HG03457 (cell line): ENCODE measurements around the gene VEPH1.

ENCODE experiments used
- ATAC-seq: cut with Tn5 transposase; IDR thresholded peaks from one replicate; pipeline ENCODE4 v1.9.1; 2021; ENCODE audit warnings: moderate number of reproducible peaks; ENCODE audit not compliant: unreplicated experiment

VEPH1 gene

DNA sequence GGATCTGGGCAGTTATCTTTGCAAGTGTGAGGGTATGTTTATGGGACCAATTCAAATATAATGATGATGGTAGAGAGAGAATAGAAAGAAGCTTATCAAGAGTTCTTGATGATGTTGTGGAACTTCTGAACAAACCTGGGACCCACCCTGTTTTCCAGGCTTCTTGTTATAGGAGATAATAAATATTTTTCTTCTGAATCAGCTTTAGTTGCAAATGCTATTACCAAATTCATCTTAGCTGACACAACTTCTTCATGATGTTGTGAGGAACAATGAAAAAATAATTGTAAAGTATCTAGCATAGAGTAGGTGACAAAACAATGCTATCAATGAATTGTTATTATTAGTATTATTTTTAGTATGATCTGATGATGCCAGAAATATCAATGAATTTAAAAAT is 110.1 kb downstream of the VEPH1 start:
- ATAC-seq: no peak

DNA sequence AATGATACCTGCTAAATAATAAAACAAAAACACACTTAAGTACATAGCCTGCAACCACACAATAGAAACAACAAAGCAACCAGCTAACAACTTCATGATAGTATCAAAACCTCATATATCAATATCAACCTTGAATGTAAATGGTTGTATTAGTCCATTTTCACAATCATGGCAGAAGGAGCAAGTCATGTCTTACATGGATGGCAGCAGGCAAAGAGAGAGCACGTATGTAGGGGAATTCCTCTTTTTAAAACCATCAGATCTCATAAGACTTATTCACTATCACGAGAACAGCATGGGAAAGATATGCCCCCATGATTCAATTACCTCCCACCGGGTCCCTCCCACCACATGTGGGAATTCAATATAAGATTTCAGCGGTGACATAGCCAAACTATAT is 111.1 kb downstream of the VEPH1 start:
- ATAC-seq: no peak

DNA sequence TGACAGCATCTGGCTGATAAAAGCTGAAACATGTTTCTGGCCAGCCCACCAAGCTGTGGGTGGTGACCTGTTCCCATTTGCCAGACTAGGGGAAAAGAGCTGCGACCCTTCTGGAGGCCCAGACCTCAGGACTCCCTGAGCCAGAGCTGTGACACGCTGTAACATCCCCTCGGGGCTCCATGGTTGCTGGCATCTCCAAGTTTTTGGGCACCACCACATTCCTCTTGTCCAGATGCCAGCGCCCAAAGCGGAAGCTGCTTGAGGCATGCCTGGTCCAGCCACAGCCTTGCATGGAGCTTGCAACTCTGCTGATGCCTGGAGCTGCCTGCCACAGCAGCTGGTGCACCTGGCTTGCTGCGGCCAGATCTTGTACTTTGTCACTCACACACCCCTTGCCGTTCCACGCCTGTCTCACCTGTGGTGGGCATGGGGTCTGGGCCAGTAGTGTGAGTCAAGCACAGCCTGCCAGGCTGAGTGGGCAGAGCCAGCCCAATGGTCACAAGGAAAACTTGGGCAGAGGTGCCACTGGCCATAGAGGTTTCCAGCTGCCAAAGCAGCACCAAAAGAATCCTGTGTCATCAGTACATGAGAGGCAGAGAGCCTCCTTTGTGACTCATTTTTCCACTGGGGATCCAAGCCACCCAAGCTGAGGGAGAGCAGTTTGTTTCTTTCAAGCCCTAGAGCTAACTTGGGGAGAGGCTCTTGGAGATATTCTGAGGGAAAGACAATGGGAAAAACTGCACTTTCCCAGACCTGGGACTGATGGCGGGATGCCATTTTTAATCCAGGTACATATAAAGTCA is 112.3 kb downstream of the VEPH1 start:
- no peak for ATAC-seq

GRCh38 chr3:157388976-157389375 is 114.2 kb downstream of the VEPH1 start:
- no peak for ATAC-seq

DNA sequence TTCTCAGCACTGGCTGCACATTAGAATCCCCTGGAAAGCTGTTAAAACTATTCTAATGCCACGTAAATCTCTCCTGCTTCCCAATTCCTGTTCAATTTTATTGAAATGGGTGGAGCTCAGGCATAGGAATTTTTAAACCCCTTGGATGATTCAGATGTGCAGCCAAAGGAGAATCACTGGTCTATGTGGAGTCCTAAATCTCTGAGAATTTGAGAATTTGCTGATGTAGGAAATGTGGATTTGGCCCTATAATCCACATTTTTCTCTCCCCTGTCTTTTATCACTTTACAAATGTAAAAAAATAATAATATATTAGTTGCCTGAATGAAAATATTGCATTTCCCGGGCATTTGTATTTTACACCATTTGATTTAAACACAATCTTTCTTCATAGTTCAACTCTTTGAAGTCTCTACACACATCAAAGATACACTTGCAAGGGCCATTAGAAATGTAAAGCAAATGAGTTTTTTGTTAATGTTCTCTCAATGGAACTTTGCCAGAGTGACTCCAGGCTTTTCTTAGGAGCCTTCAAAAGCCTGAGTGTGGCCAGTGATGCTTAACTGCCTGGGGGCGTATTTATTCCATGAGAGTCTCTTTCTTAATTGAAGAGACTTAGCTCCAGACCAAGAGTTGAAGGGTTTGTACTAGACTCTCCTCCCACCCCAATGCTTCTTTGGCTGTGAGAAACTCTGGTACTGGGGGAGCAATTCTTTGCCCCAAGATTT is 115.3 kb downstream of the VEPH1 start:
- ATAC-seq: no peak

DNA sequence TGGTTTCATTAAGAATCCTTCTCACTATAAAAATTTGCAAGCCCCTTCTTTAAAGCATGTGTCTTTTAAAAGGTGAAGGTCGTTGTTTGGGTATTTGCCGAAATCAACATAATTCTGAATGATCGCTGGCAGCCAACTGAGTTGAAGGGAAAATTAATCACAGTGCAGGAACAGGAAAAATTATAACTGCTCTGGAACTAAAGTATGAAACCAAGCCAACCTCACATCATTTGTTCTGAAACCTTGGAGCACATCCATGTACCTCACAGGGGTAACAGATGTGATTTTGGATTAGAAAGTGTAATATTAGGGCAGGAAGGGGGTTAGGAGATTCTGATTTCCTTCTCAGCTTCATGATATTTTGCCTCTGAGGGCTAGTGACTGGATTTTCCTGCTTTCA is 118.7 kb downstream of the VEPH1 start:
- no peak for ATAC-seq

- no peak for ATAC-seq
Observed at GRCh38 chr3:157384031-157384430, 119.2 kb downstream of the VEPH1 start.

- ATAC-seq: no peak
Observed at GRCh38 chr3:157381606-157382005, 121.6 kb downstream of the VEPH1 start.

- ATAC-seq: no peak
Observed at GRCh38 chr3:157379525-157380140, 123.6 kb downstream of the VEPH1 start.

- no peak for ATAC-seq
Observed at GRCh38 chr3:157376603-157377300, 126.5 kb downstream of the VEPH1 start.

DNA sequence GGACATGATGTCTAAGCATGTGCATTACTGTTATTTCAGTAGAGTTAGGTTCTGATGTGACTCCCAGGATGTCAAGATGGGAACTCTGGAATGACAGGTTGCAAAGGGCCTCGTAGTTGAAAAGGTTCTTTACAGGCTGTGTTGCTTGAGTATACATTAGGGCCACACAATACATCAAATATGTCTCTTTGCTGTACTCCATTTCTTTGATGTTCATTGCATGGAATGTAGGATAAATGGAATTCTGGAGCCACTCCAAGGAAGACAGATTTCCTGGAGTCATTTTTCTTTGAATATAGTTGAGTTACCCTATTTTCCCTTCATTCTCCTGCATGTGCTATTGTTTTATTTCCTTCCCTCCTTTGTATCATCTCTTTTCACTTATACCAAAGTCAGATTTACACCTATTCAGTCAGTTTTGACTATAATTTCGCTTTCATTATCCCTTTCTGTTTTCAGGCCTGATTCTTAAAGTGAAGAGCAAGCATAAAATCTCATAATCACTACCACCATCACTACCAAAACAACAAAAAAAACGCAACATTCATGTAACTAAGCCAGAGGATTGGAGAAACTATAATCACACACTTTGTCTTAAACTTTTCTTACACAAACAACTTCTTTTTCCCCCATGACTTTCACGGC is 127.8 kb downstream of the VEPH1 start:
- no peak for ATAC-seq

- no peak for ATAC-seq
Observed at GRCh38 chr3:157374933-157375332, 128.3 kb downstream of the VEPH1 start.

GRCh38 chr3:157373783-157374182 is 129.4 kb downstream of the VEPH1 start:
- no peak for ATAC-seq

DNA sequence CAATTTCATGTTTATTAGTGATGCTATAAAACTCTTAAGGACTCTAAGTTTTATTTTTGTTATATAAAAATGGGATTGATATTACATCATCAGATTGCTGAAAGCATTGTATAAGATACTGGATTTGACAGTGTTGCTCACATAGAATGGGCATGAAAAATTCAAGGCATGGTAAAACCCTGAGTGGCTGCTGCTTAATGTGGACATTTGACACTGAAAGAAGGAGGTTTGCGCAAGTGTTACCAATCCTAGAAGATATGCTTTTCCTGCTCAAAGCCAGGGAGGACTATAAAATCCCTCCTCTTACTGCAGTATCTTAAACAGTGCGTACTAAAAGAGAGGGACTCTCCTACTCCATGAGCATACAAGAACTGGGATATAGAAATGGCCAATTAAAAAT is 132.3 kb downstream of the VEPH1 start:
- ATAC-seq: no peak

- no peak for ATAC-seq
Observed at GRCh38 chr3:157369727-157370421, 133.3 kb downstream of the VEPH1 start.

GRCh38 chr3:157368171-157368570 is 135.0 kb downstream of the VEPH1 start:
- ATAC-seq: no peak

GRCh38 chr3:157363393-157363792 is 139.8 kb downstream of the VEPH1 start:
- no peak for ATAC-seq

GRCh38 chr3:157362348-157362747 is 140.9 kb downstream of the VEPH1 start:
- ATAC-seq: no peak

DNA sequence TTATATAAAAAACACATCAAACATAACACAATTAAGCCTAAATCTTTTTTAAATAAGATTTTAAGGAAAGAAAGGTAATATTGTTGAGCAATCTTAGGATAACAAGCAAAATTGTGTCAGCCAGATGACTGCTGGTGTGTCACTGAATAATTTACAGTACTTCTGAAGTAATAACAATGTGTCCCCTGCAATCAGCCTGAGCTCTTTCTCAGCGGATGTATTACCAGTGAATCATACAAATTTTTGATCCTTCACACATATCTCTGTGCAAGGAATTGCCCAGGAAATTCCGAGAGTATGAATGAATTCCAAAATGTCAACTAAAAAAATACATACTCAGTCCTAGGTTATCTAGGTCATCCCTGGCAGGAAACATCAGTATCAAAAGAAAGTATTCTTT is 143.2 kb downstream of the VEPH1 start:
- no peak for ATAC-seq

DNA sequence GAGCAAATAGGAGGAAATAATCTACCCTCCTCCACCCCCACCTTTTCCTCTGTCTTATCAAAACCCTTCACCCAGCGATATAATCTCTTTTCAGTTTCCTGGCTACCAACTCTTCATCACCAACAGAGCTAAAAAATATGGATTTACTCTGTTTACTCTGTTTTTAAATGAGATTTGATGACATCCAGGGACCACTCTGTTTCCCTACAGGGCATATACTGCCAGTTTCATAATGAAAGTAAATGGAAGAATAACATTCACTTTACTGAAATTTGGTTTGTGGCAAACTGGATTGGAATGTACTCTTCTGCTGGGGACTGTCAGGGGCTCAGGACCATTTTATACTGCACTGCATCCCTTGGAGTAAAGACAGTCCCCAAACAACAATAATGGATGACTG is 146.7 kb downstream of the VEPH1 start:
- no peak for ATAC-seq
